Spleen (tissue), 11 donors: ENCODE results near the gene ZKSCAN3. TPM values are rescaled to one million over a fixed set of nuclear protein-coding genes. Genes with fewer than 3 reads are reported as not detected.

Source experiments
- DNase-seq: peaks from one replicate; pipeline ENCODE4 v3.0.0-alpha.2; 2020
- H3K27ac ChIP-seq, 8 donors: fragments of 200-600 bp; sonication (generic) in 7 of 8; 1 replicate in 4 of 8; 2 replicates in 4 of 8; pipeline versions ENCODE4 v1.5.0 to v1.8.0; 2016 to 2021; ENCODE audit warnings: inconsistent platforms in 4 of 8, mild to moderate bottlenecking in 4 of 8, moderate library complexity in 1 of 8
- H3K27me3 ChIP-seq, 7 donors: fragments of 200-600 bp; sonication (generic) in 6 of 7; replicated peaks in 1 of 7; 1 replicate in 4 of 7; 2 replicates in 3 of 7; pipeline versions ENCODE4 v1.5.0 to v1.8.0; 2016 to 2021; ENCODE audit warnings: inconsistent platforms in 3 of 7, mild to moderate bottlenecking in 1 of 7
- H3K36me3 ChIP-seq, 6 donors: fragments of 200-600 bp; sonication (generic) in 5 of 6; 1 replicate in 4 of 6; 2 replicates in 2 of 6; pipeline versions ENCODE4 v1.5.0 to v1.8.0; 2016 to 2021; ENCODE audit warnings: inconsistent platforms in 2 of 6
- H3K4me1 ChIP-seq, 6 donors: fragments of 200-600 bp; sonication (generic) in 5 of 6; 1 replicate in 3 of 6; 2 replicates in 3 of 6; pipeline versions ENCODE4 v1.5.0 to v1.8.0; 2016 to 2021; ENCODE audit warnings: inconsistent platforms in 3 of 6
- H3K4me3 ChIP-seq, 8 donors: fragments of 200-600 bp; sonication (generic) in 7 of 8; 1 replicate in 4 of 8; 2 replicates in 4 of 8; pipeline versions ENCODE4 v1.5.0 to v1.8.0; 2016 to 2021; ENCODE audit warnings: inconsistent platforms in 4 of 8, mild to moderate bottlenecking in 4 of 8, moderate library complexity in 2 of 8
- H3K9me3 ChIP-seq, 8 donors: fragments of 200-600 bp; sonication (generic) in 7 of 8; 1 replicate in 4 of 8; 2 replicates in 4 of 8; pipeline versions ENCODE4 v1.5.0 to v1.8.0; 2016 to 2021; ENCODE audit warnings: inconsistent platforms in 4 of 8
- CTCF ChIP-seq, 11 experiments: fragments of 200-600 bp in 7 of 11; fragments of 450-650 bp in 4 of 11; sonication (generic) in 4 of 11; IDR thresholded peaks in 8 of 11; conservative IDR thresholded peaks in 3 of 11; 1 replicate in 7 of 11; 2 replicates in 4 of 11; pipeline versions ENCODE4 v1.4.0 to v1.8.0; 2016 to 2021; ENCODE audit warnings: antibody characterized with exemption in 11 of 11, inconsistent platforms in 4 of 11, mild to moderate bottlenecking in 1 of 11
- POLR2A ChIP-seq, 3 donors: fragments of 450-650 bp; IDR thresholded peaks; one replicate each; pipeline ENCODE4 v1.5.1; 2017; ENCODE audit warnings: antibody characterized with exemption in 3 of 3, mild to moderate bottlenecking in 1 of 3
- POLR2AphosphoS5 ChIP-seq, 3 donors: sonication (generic); formaldehyde crosslinking; IDR thresholded peaks; one replicate each; pipeline ENCODE4 v1.5.1; 2017; ENCODE audit warnings: antibody characterized with exemption in 3 of 3
- WGBS, 5 donors: extraction: QIAGEN DNeasy Blood & Tissue Kit in 3 of 5; methylation state at CpG; one replicate each; pipeline versions ENCODE4 v1.1.5 to v1.1.7; 2013 to 2018; 5-methylcytosine and 5-hydroxymethylcytosine counted together
- intact Hi-C: fragments of 100-400 bp; cut with DNase I; formaldehyde crosslinking; loops from one replicate; pipeline ENCODE4 v1.15.0; 2023; ENCODE audit warnings: low total_unique reads
- polyA plus RNA-seq, 3 donors: library from polyadenylated mRNA; stranded (reverse); fragments of 200-250 nt; gene quantifications; one replicate each; pipeline ENCODE4 v1.2.1, GENCODE V29; 2013
- total RNA-seq, 7 donors: library from RNA; depleted of rRNA in 3 of 7; stranded (reverse); fragments of >200 nt in 3 of 7; fragmentation: NEBNext Ultra II Directional in 4 of 7; extraction: Animal tissue kit (Norgen Biotek cat#: 25700) in 4 of 7; gene quantifications; one replicate each; pipeline versions ENCODE4 v1.1.0 to v1.2.1, GENCODE V29; 2016 to 2021
- donor health status: healthy with polysubstance abuse.
- donor health status: DM: no; HTN: no; CAD: no; lungs with moderate emphysema.
- donor health status: DM: no; HTN: no; CAD: no.
- donor health status: Bipolar disorder and iron deficiency.
- donor health status: healthy.
- donor health status: DM: no; HTN: no; CAD: no.
- donor health status: DM: yes; HTN: yes; CAD: no.

The ZKSCAN3 gene
- total and polyA plus RNA-seq, 10 donors = 1.0 to 8.4 (median 6.7) TPM

- H3K27me3 ChIP-seq = peaks cover 0 to 7% (median 0%) of the 10 kb centered on the region in 7 donors
- H3K36me3 ChIP-seq = peaks cover 0 to 37% (median 7%) of the 10 kb centered on the region in 6 donors
- peak; percentile 81 to 87 (median 85) for TF ChIP-seq POLR2AphosphoS5 (IDR thresholded peaks at IDR 0.05)
- peak in 10 of 11 experiments; percentile 22 to 76 (median 50) for TF ChIP-seq CTCF (IDR thresholded peaks at IDR 0.05 in 8 of 11, conservative IDR thresholded peaks at IDR 0.05 in 3 of 11)
- peak in 1 of 3 donors; percentile 25 for TF ChIP-seq POLR2A (IDR thresholded peaks at IDR 0.05)
- H3K4me3 ChIP-seq = peak within 1 kb of the TSS; percentile 71 to 95 (median 82)
- H3K4me1 ChIP-seq = peaks cover 13 to 49% (median 39%) of the 10 kb centered on the region in 6 donors
- H3K9me3 ChIP-seq = peaks cover 0 to 3% (median 0%) of the 10 kb centered on the region in 8 donors
- WGBS, 5 donors = 1% methylated on average over 49 of the region's 49 CpGs
- intact Hi-C loops = no loop called here
- DNase-seq = peak; percentile 95
- H3K27ac ChIP-seq = peak within 1 kb of the TSS; percentile 47 to 85 (median 76)
These were observed 49.8 kb downstream of the ZKSCAN3 start, which contains the start of gene ZSCAN12 for GRCh38 chr6:28399350-28400121. Gene ZSCAN12 (minus strand): TSS chr6:28399747. CDS start chr6:28398405, 1,342 bp downstream.

- H3K9me3 ChIP-seq = peaks cover 0 to 3% (median 0%) of the 10 kb centered on the region in 8 donors
- H3K27ac ChIP-seq = peak overlapping the region; percentile 47 to 85 (median 76)
- no peak for TF ChIP-seq CTCF (IDR thresholded peaks at IDR 0.05 in 8 of 11, conservative IDR thresholded peaks at IDR 0.05 in 3 of 11)
- no peak for TF ChIP-seq POLR2AphosphoS5 (IDR thresholded peaks at IDR 0.05)
- no peak for TF ChIP-seq POLR2A (IDR thresholded peaks at IDR 0.05)
- DNase-seq = no peak
- H3K36me3 ChIP-seq = peaks cover 0 to 32% (median 7%) of the 10 kb centered on the region in 6 donors
- intact Hi-C loops = no loop called here
- peaks cover 0 to 10% (median 0%) of the 10 kb centered on the region in 7 donors for H3K27me3 ChIP-seq
- 20 to 32% (median 27%) methylated on average over 8 of the region's 8 CpGs for WGBS, 5 donors
- peaks cover 13 to 44% (median 37%) of the 10 kb centered on the region in 6 donors for H3K4me1 ChIP-seq
- H3K4me3 ChIP-seq = peak overlapping the region; percentile 71 to 95 (median 82)
These were observed 50.3 kb downstream of the ZKSCAN3 start for GRCh38 chr6:28400122-28400451.

- intact Hi-C loops = no loop called here
These were observed 51.4 kb downstream of the ZKSCAN3 start for GRCh38 chr6:28401172-28401571.

More at GRCh38 chr6:28401172-28401571, 51.4 kb downstream of the ZKSCAN3 start:
- peaks cover 10 to 33% (median 30%) of the 10 kb centered on the region in 6 donors for H3K4me1 ChIP-seq
- H3K27ac ChIP-seq = no peak overlapping the region
- peaks cover 0 to 21% (median 3%) of the 10 kb centered on the region in 6 donors for H3K36me3 ChIP-seq
- peaks cover 0 to 16% (median 0%) of the 10 kb centered on the region in 7 donors for H3K27me3 ChIP-seq
- H3K9me3 ChIP-seq = peaks cover 0 to 3% (median 0%) of the 10 kb centered on the region in 8 donors
- DNase-seq = no peak
- no peak overlapping the region for H3K4me3 ChIP-seq
- no peak for TF ChIP-seq POLR2A (IDR thresholded peaks at IDR 0.05)
- TF ChIP-seq POLR2AphosphoS5 (IDR thresholded peaks at IDR 0.05) = no peak
- no peak for TF ChIP-seq CTCF (IDR thresholded peaks at IDR 0.05 in 8 of 11, conservative IDR thresholded peaks at IDR 0.05 in 3 of 11)
- WGBS, 5 donors = 85 to 97% (median 90%) methylated on average over 1 of the region's 1 CpG
